Measurements from ENCODE around the gene CFAP221. TPM values are rescaled to one million over a fixed set of nuclear protein-coding genes. Genes with fewer than 3 reads are reported as not detected.

Gene CFAP221
- total and polyA plus RNA-seq, 2 experiments from 2014 or later: 0.42 to 0.65 TPM

- Histone ChIP-seq H3K4me2 (no peak overlapping the region), H3K4me1 (ENCODE audit: insufficient read depth) (peaks cover 5% of the 10 kb centered on the region; the same call in 1 of the 2 replicates), H3K4me3 (no peak overlapping the region), H3K36me3 (ENCODE audit: insufficient read depth) (no peaks in the 10 kb centered on the region), H3K79me2 (replicated peaks; ENCODE audit: insufficient read depth) (no peaks in the 10 kb centered on the region), H3K27me3 (ENCODE audit: insufficient read depth) (no peaks in the 10 kb centered on the region), H4K20me1 (replicated peaks; ENCODE audit: insufficient read depth) (no peaks in the 10 kb centered on the region), H3K9me2 (ENCODE audit: insufficient read depth) (no peaks in the 10 kb centered on the region), H3K27ac (ENCODE audit: low read depth) (no peak overlapping the region), H3F3A (replicated peaks; ENCODE audit: low read depth) (no peaks in the 10 kb centered on the region), H2AFZ (no peak overlapping the region)
- no peak for TF ChIP-seq ETS1 (IDR thresholded peaks at IDR 0.05)
- ATAC-seq: no peak
- H3K4me3 Mint-ChIP-seq: no peak overlapping the region
- DNase-seq (ENCODE audit: low spot score): no peak
- no peak overlapping the region for H3K27ac Mint-ChIP-seq
- H3K9me3 Mint-ChIP-seq: no peaks in the 10 kb centered on the region
- H3K27me3 Mint-ChIP-seq (ENCODE audit: insufficient read depth, low read depth, poor library complexity): no peaks in the 10 kb centered on the region
- no peaks in the 10 kb centered on the region for H3K36me3 Mint-ChIP-seq (ENCODE audit: low read depth)
- peaks cover 3% of the 10 kb centered on the region; the same call in 1 of the 3 replicates for H3K4me1 Mint-ChIP-seq
Observed at GRCh38 chr2:119649364-119649917, 105.2 kb downstream of the CFAP221 start.

GRCh38 chr2:119650206-119650605 lies 106.0 kb downstream of the CFAP221 start:
- no peaks in the 10 kb centered on the region for H3K27me3 ChIP-seq (ENCODE audit: insufficient read depth)
- no peaks in the 10 kb centered on the region for H3K36me3 ChIP-seq (ENCODE audit: insufficient read depth)
- no peaks in the 10 kb centered on the region for H3K9me2 ChIP-seq (ENCODE audit: insufficient read depth)
- H3F3A ChIP-seq (replicated peaks; ENCODE audit: low read depth): no peaks in the 10 kb centered on the region
- DNase-seq (ENCODE audit: low spot score): no peak
- H3K79me2 ChIP-seq (replicated peaks; ENCODE audit: insufficient read depth): no peaks in the 10 kb centered on the region
- ATAC-seq: no peak
- no peak overlapping the region for H3K4me2 ChIP-seq
- peaks cover 3% of the 10 kb centered on the region; the same call in 1 of the 3 replicates for H3K4me1 Mint-ChIP-seq
- H2AFZ ChIP-seq: no peak overlapping the region
- H3K27ac Mint-ChIP-seq: no peak overlapping the region
- no peaks in the 10 kb centered on the region for H3K9me3 Mint-ChIP-seq
- no peaks in the 10 kb centered on the region for H4K20me1 ChIP-seq (replicated peaks; ENCODE audit: insufficient read depth)
- no peak for TF ChIP-seq ZNF331 (CRISPR knock-in tag; IDR thresholded peaks at IDR 0.05; ENCODE audit: low read depth)
- TF ChIP-seq NANOG (IDR thresholded peaks at IDR 0.05; ENCODE audit: borderline replicate concordance): no peak
- no peak for TF ChIP-seq ETS1 (IDR thresholded peaks at IDR 0.05)
- peaks cover 5% of the 10 kb centered on the region; the same call in 1 of the 2 replicates for H3K4me1 ChIP-seq (ENCODE audit: insufficient read depth)
- no peak overlapping the region for H3K4me3 Mint-ChIP-seq
- no peaks in the 10 kb centered on the region for H3K27me3 Mint-ChIP-seq (ENCODE audit: insufficient read depth, low read depth, poor library complexity)
- no peaks in the 10 kb centered on the region for H3K36me3 Mint-ChIP-seq (ENCODE audit: low read depth)
- H3K27ac ChIP-seq (ENCODE audit: low read depth): no peak overlapping the region
- H3K4me3 ChIP-seq: no peak overlapping the region

- Histone ChIP-seq H3K4me3 (no peak overlapping the region), H3K79me2 (replicated peaks; ENCODE audit: insufficient read depth) (no peaks in the 10 kb centered on the region), H3K4me2 (no peak overlapping the region), H4K20me1 (replicated peaks; ENCODE audit: insufficient read depth) (no peaks in the 10 kb centered on the region), H3F3A (replicated peaks; ENCODE audit: low read depth) (no peaks in the 10 kb centered on the region), H3K27me3 (ENCODE audit: insufficient read depth) (no peaks in the 10 kb centered on the region), H3K27ac (ENCODE audit: low read depth) (no peak overlapping the region), H3K36me3 (ENCODE audit: insufficient read depth) (no peaks in the 10 kb centered on the region), H2AFZ (0 out of 2 replicates have a peak overlapping the region, but pooled peaks have one; percentile 19), H3K4me1 (ENCODE audit: insufficient read depth) (peaks cover 5% of the 10 kb centered on the region; the same call in 1 of the 2 replicates), H3K9me2 (ENCODE audit: insufficient read depth) (no peaks in the 10 kb centered on the region)
- DNase-seq (ENCODE audit: low spot score): no peak
- Mint-ChIP-seq H3K9me3 (no peaks in the 10 kb centered on the region), H3K27ac (no peak overlapping the region), H3K4me3 (no peak overlapping the region), H3K4me1 (no peaks in the 10 kb centered on the region), H3K36me3 (ENCODE audit: low read depth) (no peaks in the 10 kb centered on the region), H3K27me3 (ENCODE audit: insufficient read depth, low read depth, poor library complexity) (no peaks in the 10 kb centered on the region)
- no peak for TF ChIP-seq NANOG (IDR thresholded peaks at IDR 0.05; ENCODE audit: borderline replicate concordance)
- TF ChIP-seq, protein P1, sequence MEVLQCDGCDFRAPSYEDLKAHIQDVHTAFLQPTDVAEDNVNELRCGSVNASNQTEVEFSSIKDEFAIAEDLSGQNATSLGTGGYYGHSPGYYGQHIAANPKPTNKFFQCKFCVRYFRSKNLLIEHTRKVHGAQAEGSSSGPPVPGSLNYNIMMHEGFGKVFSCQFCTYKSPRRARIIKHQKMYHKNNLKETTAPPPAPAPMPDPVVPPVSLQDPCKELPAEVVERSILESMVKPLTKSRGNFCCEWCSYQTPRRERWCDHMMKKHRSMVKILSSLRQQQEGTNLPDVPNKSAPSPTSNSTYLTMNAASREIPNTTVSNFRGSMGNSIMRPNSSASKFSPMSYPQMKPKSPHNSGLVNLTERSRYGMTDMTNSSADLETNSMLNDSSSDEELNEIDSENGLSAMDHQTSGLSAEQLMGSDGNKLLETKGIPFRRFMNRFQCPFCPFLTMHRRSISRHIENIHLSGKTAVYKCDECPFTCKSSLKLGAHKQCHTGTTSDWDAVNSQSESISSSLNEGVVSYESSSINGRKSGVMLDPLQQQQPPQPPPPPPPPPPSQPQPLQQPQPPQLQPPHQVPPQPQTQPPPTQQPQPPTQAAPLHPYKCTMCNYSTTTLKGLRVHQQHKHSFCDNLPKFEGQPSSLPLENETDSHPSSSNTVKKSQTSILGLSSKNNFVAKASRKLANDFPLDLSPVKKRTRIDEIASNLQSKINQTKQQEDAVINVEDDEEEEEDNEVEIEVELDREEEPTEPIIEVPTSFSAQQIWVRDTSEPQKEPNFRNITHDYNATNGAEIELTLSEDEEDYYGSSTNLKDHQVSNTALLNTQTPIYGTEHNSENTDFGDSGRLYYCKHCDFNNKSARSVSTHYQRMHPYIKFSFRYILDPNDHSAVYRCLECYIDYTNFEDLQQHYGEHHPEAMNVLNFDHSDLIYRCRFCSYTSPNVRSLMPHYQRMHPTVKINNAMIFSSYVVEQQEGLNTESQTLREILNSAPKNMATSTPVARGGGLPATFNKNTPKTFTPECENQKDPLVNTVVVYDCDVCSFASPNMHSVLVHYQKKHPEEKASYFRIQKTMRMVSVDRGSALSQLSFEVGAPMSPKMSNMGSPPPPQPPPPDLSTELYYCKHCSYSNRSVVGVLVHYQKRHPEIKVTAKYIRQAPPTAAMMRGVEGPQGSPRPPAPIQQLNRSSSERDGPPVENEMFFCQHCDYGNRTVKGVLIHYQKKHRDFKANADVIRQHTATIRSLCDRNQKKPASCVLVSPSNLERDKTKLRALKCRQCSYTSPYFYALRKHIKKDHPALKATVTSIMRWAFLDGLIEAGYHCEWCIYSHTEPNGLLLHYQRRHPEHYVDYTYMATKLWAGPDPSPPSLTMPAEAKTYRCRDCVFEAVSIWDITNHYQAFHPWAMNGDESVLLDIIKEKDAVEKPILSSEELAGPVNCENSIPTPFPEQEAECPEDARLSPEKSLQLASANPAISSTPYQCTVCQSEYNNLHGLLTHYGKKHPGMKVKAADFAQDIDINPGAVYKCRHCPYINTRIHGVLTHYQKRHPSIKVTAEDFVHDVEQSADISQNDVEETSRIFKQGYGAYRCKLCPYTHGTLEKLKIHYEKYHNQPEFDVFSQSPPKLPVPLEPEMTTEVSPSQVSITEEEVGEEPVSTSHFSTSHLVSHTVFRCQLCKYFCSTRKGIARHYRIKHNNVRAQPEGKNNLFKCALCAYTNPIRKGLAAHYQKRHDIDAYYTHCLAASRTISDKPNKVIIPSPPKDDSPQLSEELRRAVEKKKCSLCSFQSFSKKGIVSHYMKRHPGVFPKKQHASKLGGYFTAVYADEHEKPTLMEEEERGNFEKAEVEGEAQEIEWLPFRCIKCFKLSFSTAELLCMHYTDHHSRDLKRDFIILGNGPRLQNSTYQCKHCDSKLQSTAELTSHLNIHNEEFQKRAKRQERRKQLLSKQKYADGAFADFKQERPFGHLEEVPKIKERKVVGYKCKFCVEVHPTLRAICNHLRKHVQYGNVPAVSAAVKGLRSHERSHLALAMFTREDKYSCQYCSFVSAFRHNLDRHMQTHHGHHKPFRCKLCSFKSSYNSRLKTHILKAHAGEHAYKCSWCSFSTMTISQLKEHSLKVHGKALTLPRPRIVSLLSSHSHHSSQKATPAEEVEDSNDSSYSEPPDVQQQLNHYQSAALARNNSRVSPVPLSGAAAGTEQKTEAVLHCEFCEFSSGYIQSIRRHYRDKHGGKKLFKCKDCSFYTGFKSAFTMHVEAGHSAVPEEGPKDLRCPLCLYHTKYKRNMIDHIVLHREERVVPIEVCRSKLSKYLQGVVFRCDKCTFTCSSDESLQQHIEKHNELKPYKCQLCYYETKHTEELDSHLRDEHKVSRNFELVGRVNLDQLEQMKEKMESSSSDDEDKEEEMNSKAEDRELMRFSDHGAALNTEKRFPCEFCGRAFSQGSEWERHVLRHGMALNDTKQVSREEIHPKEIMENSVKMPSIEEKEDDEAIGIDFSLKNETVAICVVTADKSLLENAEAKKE (CRISPR knock-in tag; IDR thresholded peaks at IDR 0.05): no peak
- no peak for ATAC-seq
Observed at GRCh38 chr2:119650846-119651370, 106.7 kb downstream of the CFAP221 start.

Measured in GM23338 (cell line).